ENCODE data around the gene PRODH2.
"Not testable (repeated sequence)": the region's sequence is repeated elsewhere in the genome, so short reads cannot be mapped to it uniquely, and the experiment has no call there.

Gene PRODH2

DNA sequence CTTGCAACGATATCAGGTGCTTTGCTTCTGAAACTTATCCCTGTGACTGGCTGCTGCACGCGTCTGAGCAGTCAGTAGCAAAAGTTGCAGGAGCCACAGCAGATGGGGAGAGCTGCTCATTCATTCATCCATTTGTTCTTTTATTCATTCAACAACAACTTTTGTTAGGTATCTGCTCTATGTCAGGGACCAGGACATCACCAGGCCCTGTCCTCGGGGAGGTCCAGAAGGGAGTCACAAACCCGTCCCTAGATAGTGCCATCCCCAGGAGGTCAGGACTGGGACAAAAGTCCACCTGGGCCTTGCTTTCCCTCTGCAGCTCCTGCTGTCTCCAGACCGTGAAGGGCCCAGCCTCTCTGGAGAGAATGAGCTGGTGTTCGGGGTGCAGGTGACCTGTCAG, 34.7 kb downstream of the PRODH2 start:
- DNase-seq: no peak

DNA sequence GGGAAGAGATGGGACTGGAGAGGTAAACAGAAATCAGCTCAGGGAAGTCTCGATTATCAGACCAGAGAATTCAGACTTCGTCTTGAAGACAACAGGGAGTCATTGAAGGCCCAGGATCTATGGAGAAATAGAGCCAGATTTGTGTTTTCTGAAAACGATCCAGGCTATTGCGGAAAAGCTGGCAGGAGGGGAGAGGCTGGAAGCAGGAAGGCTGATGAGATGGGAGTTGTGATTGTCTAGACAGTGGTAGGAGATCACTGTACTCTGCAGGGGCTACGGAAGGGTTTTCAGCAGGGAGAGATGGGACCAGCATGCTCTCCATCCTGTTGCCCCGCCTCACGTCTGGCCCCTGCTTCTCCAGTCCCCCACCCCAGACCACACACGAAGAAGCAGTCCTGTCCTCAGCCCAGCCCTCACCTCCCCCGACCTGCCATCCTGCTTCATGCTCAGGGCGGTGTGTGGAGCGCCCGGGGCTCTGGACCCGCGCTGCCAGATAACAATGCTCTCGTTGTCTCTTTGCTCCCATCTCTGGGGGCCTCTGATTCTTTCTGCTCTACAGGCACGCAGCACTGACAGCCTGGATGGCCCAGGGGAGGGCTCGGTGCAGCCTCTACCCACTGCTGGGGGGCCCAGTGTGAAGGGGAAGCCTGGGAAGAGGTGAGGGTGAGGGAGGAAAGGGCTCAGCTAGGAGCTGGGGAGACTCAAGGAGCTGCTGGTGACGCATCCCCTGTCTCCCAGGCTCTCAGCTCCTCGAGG, 35.4 kb downstream of the PRODH2 start:
- no peak for DNase-seq

DNA sequence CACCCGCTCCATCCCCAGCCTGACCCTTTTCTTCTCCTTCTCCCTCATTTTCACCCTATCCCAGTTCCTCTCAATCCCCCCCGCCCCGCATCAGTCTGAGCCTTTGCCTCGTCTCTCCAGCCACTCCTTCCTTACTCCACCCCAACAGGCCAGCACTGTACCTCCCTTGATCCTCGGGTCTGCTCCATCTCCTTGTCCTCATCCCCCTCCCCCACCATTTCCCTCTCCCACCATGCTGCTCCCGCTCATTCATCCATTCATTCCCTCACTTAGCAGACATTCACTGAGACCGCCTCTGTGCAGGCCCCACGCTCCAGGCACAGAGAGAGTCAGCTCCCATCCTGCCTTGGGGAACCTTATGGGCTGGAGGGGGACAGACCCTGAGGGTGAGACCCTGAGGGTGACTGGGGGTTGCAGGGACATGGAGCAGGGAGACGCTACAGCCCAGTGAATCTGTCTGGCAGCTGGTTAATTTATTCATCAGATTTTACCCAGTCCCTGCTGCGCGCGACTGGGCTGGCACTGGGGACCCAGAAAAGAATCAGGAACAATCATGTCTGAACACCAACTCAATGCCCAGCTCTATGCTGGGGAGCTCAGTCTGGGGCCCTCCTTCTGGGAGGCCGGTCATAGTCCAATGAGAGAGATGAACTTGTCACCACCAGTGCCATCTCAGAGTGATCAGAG, 36.4 kb downstream of the PRODH2 start:
- DNase-seq: no peak

DNA sequence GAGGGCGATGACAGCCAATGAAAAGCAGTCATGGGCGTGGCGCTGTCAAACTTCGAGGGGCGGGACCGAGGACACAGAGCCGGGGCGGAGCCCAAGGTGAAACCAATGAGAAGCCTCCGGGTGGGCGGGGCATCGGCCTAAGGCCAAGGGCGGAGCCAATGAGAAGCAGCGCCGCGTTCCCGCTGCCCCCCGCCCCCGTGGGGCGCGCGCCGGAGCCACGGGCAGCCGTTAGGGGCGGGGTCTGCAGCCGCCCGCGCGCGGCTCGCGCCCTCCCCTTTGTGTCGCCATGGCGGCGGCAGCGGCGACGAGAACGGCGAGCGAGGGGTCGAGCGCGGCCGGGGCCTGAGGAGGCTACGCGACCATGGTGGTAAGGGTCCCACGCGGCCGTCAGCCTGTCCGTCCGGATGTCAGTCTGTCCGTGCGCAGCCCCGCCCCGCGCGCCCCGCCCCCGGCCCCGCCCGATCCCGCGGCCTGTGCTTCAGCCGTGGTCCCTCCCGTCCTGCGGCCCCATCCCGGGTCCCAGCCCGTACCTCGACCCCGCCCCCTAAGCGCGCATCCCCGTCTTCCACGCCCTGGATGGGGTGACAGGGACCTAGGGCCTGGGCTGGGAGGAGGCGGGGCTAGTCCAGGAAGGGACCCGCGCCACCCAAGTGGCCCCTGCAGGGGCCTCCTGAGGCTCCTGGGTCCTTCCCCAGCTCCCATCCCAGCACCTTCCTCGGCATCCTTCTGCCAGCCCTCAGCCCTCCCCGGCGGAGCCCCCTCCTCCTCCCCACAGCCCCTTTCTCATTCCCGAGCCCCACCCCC, 37.1 kb downstream of the PRODH2 start, which contains the start of gene ARHGAP33:
ARHGAP33 (plus strand) TSS at position 267 of the 804 bp plus-strand sequence; CDS start at position 362, 95 bp downstream.
- DNase-seq: peak; percentile 97 to 98

DNA sequence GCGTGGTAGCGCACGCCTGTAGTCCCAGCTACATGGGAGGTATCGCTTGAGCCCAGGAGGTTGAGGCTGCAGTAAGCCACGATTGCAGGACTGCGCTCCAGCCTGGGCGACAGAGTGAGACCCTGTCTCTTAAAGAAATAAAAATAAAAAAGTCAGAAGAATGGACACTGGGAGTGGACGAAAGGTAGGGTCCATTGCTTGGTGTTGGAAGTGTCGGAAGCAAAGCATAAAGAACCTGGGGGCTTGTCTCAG, 37.7 kb downstream of the PRODH2 start:
- DNase-seq: no peak

DNA sequence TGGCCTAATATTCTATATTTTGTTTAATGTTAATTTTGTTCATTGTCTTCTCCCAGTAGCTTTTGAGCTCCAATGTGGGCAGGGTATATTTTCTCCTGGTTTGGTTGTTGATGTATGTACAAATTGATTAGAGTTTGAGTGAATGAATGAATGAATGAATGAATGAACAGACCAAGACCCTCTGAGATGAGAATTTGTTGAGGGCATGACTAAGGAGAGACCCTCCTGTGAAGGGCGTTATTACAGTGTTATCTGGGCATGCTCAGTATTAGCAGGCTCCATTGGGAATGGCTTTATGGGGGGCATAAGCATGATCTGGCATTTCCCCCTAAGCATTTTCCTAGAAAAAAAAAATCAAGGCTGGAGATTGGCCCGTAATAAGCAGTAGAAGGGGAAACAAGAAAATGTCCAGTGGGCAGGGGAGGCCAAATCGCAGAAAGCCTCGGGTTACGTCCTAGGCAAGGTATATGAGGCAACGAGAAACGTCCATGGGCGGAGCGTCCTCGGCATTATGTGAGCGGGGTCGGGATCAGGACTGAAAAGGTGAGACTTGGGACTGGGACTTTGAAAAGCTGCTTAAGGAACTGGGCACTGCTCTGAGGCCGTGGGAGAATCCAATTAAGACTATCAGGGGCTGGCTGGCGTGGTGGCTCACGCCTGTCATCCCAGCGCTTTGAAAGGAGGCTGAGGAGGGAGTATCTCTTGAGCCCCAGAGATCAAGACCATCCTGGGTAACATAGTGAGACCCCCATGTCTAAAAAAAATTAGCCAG, 38.2 kb downstream of the PRODH2 start:
- no peak for DNase-seq

DNA sequence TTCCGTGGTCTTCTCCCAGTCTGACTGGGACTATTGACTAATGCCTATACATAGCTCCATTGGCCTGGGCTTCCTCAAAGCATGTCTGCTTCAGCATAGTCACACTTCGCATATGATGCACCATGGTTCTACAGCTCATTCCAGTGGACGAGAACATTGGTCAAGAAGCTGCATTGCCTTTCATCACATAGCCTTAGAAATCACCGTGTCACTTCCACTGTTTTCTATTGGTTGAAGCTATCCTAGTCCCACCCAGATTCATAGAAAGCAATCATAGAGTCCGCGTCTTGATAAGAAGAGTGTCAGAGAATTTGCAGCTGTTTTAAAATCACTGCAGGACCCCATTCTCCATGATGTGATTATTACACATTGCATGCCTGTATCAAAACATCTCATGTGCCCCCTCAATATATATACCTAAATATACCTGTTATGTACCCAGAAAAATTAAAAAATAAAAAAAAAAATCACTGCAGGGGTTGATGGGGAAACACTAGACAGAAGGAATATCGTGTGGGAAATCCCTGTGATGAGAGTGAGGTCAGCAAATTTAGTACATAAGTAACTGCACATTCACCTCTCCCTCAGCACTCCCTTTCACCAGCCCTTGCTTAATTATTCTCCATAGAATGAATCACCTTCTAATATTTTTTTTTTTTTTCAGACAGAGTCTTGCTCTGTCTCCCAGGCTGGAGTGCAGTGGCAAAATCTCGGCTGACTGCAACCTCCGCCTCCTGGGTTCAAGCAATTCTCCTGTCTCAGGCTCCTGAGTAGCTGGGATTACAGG, 39.4 kb downstream of the PRODH2 start:
- DNase-seq: no peak

DNA sequence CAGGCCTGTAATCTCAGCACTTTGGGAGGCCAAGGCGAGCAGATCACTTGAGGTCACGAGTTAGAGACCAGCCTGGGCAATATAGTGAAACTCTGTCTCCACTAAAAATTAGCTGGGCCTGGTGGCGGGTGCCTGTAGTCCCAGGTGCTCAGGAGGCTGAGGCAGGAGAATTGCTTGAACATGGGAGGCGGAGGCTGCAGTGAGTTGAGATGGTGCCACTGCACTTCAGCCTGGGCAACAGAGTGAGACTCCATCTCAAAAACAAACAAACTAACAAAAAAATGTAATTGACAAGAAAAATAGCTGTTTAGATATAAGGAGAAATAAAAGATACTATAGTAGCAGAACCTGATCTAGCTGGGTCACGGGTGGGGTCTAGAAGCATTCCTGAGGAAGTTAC, 40.3 kb downstream of the PRODH2 start:
- not testable (repeated sequence) for DNase-seq

DNA sequence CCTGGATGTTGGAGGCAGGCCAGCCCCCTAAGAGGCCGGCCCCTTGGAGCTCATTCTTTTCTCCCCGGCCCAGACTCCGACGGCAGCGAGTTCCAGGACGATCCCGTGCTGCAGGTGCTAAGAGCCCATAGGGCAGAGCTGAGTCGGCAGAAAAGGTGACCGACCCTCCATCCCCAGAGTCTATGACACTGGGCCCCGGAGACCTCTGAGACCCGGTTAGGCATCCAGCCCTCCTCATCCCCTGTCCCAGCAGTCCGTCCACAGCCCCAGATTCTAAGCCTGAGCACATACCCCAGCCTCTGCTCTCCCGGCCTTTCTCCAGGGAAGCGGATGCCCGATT, 44.6 kb downstream of the PRODH2 start:
- no peak for DNase-seq

DNA sequence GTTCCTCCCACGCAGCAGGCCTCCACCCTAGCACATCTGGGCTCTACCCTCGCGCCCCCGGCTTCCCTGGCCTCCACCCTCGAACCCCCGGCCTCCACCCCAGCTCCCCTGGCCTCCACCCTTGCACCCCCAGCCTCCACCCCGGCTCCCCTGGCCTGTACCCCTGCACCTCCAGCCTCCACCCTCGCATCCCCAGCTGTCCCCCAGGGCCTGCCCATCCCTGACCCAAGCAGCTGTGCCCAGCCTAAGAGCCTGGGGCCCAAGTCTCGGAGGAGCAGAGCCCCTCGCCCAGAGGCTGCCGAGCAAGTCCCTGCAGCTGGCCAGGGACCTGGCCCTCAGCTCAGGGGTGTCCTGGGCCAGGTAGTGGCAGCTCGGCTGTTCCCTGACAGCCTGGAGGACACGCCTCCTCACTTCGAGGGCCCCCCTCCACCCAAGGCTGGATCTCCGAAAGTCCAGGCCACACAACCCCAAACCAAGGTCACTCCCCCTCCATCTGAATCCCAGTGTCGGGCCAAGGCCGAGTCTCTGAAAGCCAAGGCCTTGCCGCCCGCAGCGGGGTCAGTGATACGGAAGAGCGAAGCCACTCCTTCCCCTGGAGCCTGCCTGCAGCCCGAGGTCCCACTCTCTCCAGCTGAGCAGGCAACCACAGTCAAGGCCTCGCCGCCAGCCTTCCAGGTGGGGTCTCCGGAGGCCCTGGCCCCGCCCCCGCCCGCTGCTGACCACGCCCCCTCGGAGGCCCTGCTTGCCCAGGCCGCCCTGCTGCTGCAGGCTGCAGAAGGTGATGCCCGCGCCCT, 45.2 kb downstream of the PRODH2 start:
- no peak for DNase-seq

DNA sequence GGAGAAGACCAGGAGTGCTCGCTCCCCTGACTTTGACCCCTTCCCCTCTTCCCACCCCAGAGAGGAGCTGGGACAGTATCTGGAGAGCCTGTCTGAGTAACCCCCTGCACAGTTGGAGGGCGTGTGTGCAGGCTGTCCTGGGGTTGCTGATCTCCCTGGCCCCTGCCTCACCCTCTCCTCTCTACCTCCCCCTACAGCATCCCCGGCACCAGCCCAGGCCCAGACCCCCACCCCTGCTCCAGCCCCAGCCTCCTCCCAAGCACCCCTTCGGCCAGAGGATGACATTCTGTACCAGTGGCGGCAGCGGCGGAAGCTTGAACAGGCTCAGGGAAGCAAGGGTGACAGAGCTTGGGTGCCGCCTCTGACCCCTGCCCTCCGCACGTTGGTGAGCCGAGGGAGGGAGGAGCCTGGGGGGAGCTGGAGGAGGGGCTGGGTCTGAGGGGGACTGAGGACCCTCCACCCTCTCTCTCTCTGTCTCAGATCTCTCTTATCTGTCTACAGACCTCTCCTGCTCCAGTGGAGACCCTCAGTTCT, 46.0 kb downstream of the PRODH2 start:
- no peak for DNase-seq

DNA sequence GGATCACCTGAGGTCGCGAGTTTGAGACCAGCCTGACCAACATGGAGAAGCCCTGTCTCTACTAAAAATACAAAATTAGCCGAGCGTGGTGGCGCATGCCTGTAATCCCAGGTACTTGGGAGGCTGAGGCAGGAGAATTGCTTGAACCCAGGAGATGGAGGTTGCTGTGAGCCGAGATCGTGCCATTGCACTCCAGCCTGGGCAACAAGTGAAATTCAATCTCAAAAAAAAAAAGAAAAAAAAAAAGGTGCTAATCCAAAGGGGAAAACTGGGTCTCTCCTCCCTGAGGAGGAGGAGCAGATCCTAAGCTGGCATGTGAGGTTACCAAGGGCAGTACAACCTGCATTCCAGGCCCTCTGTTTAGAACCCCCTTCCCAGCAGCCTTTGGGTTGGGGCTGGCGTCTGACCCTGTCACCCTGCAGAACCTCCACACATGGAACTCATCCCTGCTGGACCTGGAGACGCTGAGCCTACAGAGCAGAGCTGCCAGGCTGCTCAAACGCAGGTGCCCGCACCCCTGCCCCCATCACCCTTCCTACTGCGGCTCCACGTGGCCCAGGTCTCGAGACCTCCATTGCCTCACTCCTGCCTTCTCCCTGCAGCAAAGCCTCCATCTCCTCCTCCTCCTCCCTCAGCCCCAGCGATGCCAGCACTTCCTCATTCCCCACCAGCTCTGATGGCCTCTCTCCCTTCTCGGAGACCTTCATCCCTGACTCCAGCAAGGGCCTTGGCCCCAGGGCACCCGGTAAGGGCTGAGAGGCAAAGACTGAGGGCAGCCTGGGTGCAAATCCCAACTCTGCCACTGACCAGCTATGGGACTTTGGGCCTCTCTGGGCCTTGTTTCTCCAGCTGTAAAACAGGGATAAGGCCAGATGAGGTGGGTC, 48.0 kb downstream of the PRODH2 start:
- no peak for DNase-seq

DNA sequence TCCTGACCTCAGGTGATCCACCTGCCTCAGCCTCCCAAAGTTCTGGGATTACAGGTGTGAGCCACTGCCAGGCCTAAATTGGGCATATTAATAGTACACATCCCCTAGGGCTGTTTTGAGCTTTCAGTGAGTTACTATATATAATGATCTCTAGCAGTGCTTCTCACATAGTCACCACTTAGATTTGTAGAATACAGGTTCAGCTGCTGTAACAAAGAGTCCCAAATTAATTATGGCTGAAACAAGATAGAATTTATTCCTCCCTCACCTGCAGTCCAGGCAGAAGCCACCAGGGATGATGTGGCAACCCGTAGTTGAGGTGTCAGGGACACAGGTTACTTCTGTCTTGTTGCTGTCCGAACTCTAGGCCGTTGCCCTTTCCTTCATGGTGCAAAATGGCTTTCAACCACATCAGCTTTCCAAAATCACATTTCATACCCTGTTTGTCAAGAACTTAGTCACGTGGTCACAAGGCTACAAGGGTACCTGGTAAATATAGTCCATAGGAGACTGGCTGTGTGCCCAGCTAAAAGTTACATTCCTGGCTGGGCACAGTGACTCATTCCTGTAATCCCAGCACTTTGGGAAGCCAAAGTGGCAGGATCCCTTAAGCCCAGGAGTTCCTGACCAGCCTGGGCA, 51.8 kb downstream of the PRODH2 start:
- DNase-seq: no peak

DNA sequence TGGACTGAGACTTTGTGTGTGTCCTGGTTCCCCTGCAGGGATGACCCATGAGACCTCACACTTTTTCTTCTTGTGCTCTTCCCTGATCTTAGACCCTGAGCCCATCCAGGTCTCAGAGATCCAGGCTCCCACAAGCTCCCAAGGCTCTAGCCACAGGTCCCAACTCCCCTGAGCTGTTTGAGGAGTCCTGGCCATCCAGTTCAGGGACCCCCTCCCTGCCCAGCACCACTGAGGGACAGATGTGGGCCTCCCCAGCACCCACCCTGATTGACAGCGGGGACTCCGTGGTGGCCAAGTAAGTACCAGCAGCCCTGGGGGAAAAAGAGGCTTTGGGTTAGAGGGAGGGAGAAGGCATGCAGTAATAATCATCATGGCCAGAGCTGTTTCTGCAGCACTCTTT, 52.9 kb downstream of the PRODH2 start:
- no peak for DNase-seq

DNA sequence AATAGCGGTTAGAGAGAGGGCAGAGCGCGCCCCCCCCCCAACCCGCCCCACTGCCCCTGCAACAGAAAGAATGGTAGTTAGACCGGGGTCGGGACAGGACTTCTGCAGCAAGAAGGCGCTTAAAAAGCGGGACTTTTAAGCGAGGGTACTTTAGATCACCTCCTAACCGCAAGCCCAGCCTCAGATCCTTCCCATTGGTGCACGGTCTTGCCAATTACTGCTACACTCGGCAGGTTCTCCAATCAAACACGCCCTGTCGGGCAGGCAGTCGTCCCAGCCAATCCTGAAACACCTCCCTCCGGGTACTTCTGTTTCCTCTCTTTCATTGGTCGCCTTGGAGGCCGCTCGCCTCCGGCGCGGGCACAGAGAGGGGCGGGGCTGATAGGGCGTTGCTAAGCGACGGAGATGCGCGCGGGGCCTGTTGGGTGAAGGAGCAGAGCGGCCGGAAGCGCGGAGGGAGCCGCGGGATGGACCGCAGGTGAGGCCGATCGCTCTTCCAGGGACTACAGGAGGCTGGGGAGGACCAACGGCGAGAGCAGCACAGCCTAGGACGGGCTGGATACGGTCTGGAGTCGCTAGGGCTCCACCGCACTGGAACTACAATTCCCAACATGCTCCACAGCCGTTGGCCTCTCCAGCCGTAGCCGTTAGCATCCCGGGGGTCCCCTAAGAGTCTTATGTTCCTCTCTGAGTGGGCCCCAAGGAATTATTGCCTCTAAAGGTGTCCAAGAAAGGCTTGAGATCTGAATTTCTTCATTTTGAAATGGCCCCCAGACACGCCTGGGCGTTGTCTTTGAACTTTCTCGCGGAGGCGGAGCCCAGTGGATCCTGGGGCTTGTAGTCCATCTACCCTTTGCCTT, 54.7 kb downstream of the PRODH2 start, which contains the start of gene PROSER3:
PROSER3 (plus strand) TSS at position 428 of the 860 bp plus-strand sequence; CDS start at position 468, 40 bp downstream.
- DNase-seq: peak; percentile 95 to 99

DNA sequence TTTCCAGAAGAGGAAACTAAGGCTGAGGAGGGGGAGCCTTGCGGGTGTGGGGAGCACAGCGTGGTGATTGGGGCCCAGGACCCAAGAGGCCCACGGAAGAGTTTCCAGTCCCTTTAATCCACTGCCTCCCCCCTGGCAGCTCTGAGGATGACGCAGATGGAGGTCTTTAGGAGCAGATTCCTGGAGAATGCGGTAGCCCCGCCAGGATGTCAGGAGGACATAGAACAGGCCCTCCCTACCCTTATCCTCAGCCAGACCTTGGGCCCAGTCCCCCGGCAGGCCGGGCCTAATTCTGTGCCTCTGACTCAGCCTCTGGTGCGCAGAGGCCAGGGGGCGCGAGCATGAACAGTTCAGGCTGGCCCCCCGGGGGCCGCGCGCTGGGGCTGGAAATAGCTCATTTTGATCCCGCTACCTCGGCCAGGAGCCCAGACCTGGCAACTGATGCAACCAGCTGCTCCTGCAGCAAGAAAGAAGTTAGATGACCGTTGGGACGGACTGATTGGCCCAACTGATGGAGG, 55.4 kb downstream of the PRODH2 start:
- no peak for DNase-seq

DNA sequence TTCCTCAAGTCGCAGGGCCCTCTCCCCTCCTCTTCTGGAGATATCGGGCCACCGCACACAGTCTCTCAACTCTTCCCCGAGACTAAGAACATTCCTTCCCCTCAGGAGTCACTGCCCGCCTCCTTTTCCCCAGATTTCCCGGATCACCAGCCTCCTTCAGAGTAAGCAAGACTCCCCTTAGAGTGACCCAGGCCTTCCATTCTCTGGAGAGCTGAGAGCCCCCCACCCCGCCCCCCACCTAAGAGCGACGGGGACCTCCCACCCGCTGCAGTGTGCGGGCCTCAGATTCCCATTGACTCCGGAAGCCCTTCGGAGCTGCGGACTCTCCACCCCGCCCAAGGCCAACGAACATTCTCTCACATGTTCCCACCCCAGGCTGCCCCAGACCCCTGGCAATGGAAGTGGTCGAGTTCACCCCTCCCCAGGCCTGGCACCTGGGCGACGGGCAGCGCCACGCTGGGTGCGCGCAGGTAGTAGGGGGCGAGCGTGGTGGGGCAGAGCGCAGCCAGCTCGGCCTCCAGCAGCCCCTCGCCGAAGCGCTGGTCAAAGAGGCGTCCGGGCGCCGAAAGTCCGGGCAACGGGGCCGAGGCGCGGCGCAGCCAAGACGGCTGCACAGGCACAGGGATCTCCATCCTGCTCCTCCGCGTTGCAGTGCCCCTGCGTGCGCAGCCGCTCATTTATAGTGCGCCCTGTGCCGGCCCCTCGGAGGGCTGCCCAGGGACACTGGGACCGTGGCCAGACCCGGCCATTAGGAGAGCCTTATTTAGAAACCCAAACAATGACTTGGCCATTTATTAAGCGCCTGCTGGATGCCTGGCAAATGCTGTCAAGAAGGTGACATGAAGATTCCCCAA, 56.0 kb downstream of the PRODH2 start, which contains the start of gene HSPB6:
HSPB6 (minus strand) TSS at position 653 of the 854 bp plus-strand sequence; CDS start at position 632, 21 bp downstream.
- DNase-seq: no peak
